ENCODE results near the gene ABCB6. TPM values are rescaled to one million over a fixed set of nuclear protein-coding genes. Genes with fewer than 3 reads are reported as not detected.
"Not testable (repeated sequence)": the region's sequence is repeated elsewhere in the genome, so short reads cannot be mapped to it uniquely, and the experiment has no call there.

The ABCB6 gene
- total and polyA plus RNA-seq, 2 experiments from 2014 or later: 21.8 to 25.3 TPM

DNA sequence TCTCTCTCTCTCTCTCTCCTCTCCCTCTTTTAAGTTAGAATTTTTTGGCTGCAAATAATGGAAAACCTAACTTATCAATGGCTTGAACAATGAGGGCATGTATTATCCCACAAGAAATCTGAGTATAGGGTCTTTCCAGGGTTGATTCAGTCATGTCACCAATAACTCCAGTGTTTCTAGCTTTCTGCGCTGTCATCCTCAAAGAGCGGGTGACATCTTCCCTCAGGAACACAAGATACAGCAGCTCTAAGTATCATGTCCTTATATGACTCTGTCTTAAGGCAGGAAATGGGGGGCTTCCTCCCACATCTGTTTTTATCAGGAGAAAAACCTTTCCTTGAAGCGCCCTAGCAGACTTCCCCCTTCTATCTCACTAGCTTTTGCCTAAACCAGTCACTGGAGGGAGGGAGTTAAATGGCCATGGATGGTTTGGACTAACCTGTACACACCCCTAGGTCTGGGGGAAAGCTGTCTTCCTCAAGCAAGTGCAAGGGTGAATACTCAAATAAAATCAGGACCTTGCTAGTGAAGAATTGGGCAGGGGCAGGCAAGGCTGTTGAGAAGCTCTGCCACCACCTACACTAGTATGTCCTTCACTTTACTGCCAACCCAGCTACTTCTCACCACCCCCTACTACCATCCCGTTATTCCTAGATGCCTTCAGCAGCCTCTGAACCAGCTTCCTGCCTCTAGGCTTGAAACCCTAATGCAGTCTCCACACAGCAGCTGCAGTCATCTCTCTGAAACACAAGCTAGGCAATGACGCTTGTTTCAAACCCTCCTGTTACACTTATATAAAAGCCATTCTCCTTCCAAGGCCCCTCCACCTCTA, 42.5 kb upstream of the ABCB6 start:
- in situ Hi-C loops (cut with MboI): no loop called here
- no peaks in the 10 kb centered on the region for H3K9me3 ChIP-seq (ENCODE audit: low read depth)
- WGBS, 2 experiments (ENCODE audit: low coverage in 1 of 2, low lambda C conversion rate in 2 of 2, missing lambda C conversion rate in 2 of 2): 56 to 59% methylated on average over 5 of the region's 5 CpGs
- no peak overlapping the region for H3K4me2 ChIP-seq (ENCODE audit: unreplicated experiment)
- H3F3A ChIP-seq (ENCODE audit: insufficient read depth): no peaks in the 10 kb centered on the region
- no peaks in the 10 kb centered on the region for H3K4me1 ChIP-seq (ENCODE audit: insufficient read depth)
- no peak for DNase-seq
- H3K27me3 ChIP-seq (replicated peaks; ENCODE audit: insufficient read depth): no peaks in the 10 kb centered on the region
- H3K27ac ChIP-seq: no peak overlapping the region
- H2AFZ ChIP-seq: no peak overlapping the region
- no peaks in the 10 kb centered on the region for H3K79me2 ChIP-seq (ENCODE audit: insufficient read depth)
- no peak overlapping the region for H3K9ac ChIP-seq
- H4K20me1 ChIP-seq (ENCODE audit: insufficient read depth): no peaks in the 10 kb centered on the region
- H3K4me3 ChIP-seq: no peak overlapping the region
- no peaks in the 10 kb centered on the region for H3K36me3 ChIP-seq (ENCODE audit: low read depth)
- TF ChIP-seq EZH2 (IDR thresholded peaks at IDR 0.05; ENCODE audit: insufficient read depth, poor library complexity, severe bottlenecking): no peak
- TF ChIP-seq EZH2phosphoT487 (IDR thresholded peaks at IDR 0.05; ENCODE audit: insufficient read depth, low read depth): no peak
- no peaks in the 10 kb centered on the region for H3K9me2 ChIP-seq (ENCODE audit: insufficient read depth)

DNA sequence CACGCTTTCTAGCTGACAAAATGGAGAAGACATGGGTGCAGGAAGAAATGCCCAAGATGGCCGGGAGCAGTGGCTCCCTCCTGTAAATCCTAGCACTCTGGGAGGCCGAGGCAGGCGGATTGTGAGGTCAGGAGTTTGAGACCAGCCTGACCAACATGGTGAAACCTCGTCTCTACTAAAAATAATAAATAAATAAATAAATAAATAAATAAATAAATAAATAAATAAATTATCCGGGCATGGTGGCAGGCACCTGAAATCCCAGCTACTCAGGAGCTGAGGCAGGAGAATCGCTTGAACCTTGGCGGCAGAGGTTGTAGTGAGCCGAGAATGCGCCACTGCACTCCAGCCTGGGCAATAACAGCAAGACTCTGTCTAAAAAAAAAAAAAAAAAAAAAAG, 40.2 kb upstream of the ABCB6 start:
- H3K9me3 ChIP-seq (ENCODE audit: low read depth); H3K4me1 ChIP-seq (ENCODE audit: insufficient read depth); H3K9ac ChIP-seq; H3K4me2 ChIP-seq (ENCODE audit: unreplicated experiment); H3F3A ChIP-seq (ENCODE audit: insufficient read depth); H4K20me1 ChIP-seq (ENCODE audit: insufficient read depth); DNase-seq; H3K4me3 ChIP-seq; H2AFZ ChIP-seq; H3K36me3 ChIP-seq (ENCODE audit: low read depth); H3K79me2 ChIP-seq (ENCODE audit: insufficient read depth); in situ Hi-C loops (cut with MboI); H3K27ac ChIP-seq; H3K27me3 ChIP-seq (replicated peaks; ENCODE audit: insufficient read depth); H3K9me2 ChIP-seq (ENCODE audit: insufficient read depth): not testable (repeated sequence)
- 67 to 73% methylated on average over 10 of the region's 10 CpGs for WGBS, 2 experiments (ENCODE audit: low coverage in 1 of 2, low lambda C conversion rate in 2 of 2, missing lambda C conversion rate in 2 of 2)

DNA sequence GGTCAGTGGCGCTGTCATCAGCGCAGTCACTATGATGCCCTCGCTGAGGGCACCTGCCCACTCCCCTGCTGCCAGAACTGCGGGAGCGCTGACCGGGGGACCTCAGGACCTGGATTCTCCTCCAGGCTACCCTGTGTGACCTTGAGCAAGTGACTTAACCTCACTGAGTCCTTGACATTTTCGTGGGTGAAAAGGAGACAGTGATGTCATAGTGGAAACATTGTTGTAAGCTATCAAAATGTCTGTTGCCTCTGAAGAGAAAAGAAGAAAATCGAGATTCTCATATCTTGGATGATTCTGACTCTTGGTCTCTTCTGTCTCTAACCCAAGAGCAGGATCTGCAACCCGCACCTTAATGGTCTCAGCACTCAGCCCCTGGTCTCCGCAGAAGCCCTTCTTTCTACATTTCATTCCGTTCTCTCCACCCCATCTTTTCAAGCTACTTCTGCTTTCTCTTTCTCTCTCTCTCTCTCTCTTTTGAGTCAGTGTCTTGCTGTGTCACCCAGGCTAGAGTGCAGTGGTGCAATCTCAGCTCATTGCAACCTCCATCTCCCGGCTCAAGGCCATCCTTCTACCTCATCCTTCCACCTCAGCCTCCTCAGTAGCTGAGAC, 35.9 kb upstream of the ABCB6 start:
- in situ Hi-C loops (cut with MboI): no loop called here
- 14 to 17% methylated on average over 10 to 12 of the region's 12 CpGs for whole genome bisulfite sequencing, 2 experiments (ENCODE audit: low coverage in 1 of 2, low lambda C conversion rate in 2 of 2, missing lambda C conversion rate in 2 of 2)
- H3F3A ChIP-seq (ENCODE audit: insufficient read depth): peaks cover 24% of the 10 kb centered on the region

DNA sequence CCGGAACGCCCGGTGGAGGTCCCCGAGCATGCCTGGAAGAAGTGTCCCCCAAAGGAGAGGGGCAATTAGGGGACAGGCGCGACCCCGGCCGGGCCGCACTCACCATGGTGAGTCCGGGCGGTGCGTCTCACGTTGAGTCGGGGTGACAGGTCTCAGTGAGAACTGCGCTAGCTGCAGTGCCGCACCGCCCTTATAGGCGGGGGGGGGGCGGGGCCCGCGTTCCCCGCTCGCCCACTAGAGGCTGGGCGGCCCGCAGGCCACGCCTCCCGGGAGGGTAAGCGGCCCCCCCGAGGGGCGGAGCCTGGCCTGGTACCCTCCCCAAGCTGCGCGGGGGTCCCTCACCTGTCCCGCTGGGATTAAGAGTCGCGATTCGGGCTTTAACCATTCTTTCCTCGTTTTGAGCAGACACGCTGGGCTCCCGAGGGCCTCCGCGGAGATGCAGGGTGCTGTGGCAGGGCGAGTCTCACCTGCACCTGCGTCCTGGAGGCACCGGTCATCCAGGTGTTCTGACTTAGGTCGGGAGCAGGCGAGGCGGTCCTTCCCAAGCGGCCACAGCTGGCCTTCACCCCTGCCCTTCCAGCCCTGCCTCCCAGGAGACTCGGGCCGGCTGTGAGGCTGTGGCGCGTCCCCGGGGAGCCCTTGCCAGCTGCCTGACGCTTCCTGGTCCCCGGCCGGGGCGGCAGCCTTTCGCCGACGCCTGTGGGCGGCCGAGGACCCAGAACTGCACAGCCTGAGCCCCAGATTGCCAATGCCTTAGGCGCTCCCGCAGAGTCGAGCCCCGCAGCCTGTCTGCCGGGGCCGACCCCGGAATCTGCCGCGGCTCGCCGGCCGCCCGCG, 35.2 kb upstream of the ABCB6 start, which contains the start of gene TUBA4A:
Gene TUBA4A, minus strand, starts transcription at position 166 of the 837 bp plus-strand sequence. Its CDS starts 60 bp downstream, at position 106.
- H2AFZ ChIP-seq: peak within 1 kb of the TSS; percentile 76
- H3K9me2 ChIP-seq (ENCODE audit: insufficient read depth): no peaks in the 10 kb centered on the region
- TF ChIP-seq EZH2phosphoT487 (IDR thresholded peaks at IDR 0.05; ENCODE audit: insufficient read depth, low read depth): no peak
- no peak for TF ChIP-seq EZH2 (IDR thresholded peaks at IDR 0.05; ENCODE audit: insufficient read depth, poor library complexity, severe bottlenecking)
- no peaks in the 10 kb centered on the region for H3K36me3 ChIP-seq (ENCODE audit: low read depth)
- no peaks in the 10 kb centered on the region for H3K9me3 ChIP-seq (ENCODE audit: low read depth)
- H3K9ac ChIP-seq: peak within 1 kb of the TSS; percentile 62
- H3F3A ChIP-seq (ENCODE audit: insufficient read depth): peaks cover 32% of the 10 kb centered on the region
- H3K79me2 ChIP-seq (ENCODE audit: insufficient read depth): no peaks in the 10 kb centered on the region
- in situ Hi-C loops (cut with MboI): no loop called here
- DNase-seq: peak; percentile 83
- no peak within 1 kb of the TSS for H3K27ac ChIP-seq
- 1 to 3% methylated on average over 60 to 68 of the region's 76 CpGs for WGBS, 2 experiments (ENCODE audit: low coverage in 1 of 2, low lambda C conversion rate in 2 of 2, missing lambda C conversion rate in 2 of 2)
- peak within 1 kb of the TSS; percentile 86 for H3K4me2 ChIP-seq (ENCODE audit: unreplicated experiment)
- peak within 1 kb of the TSS; percentile 78 for H3K4me3 ChIP-seq
- H3K4me1 ChIP-seq (ENCODE audit: insufficient read depth): peaks cover 37% of the 10 kb centered on the region
- H4K20me1 ChIP-seq (ENCODE audit: insufficient read depth): no peaks in the 10 kb centered on the region
- no peaks in the 10 kb centered on the region; the same call in 1 of the 2 replicates for H3K27me3 ChIP-seq (replicated peaks; ENCODE audit: insufficient read depth)

More for the DNA sequence above, 35.9 kb upstream of the ABCB6 start:
- peak overlapping the region; percentile 76 for H2AFZ ChIP-seq
- H3K9me2 ChIP-seq (ENCODE audit: insufficient read depth): no peaks in the 10 kb centered on the region
- peaks cover 29% of the 10 kb centered on the region for H3K4me1 ChIP-seq (ENCODE audit: insufficient read depth)
- H3K27ac ChIP-seq: no peak overlapping the region
- no peak for TF ChIP-seq EZH2phosphoT487 (IDR thresholded peaks at IDR 0.05; ENCODE audit: insufficient read depth, low read depth)
- no peak for TF ChIP-seq EZH2 (IDR thresholded peaks at IDR 0.05; ENCODE audit: insufficient read depth, poor library complexity, severe bottlenecking)
- H3K9ac ChIP-seq: peak overlapping the region; percentile 62
- peak overlapping the region; percentile 86 for H3K4me2 ChIP-seq (ENCODE audit: unreplicated experiment)
- no peaks in the 10 kb centered on the region for H3K9me3 ChIP-seq (ENCODE audit: low read depth)
- DNase-seq: peak; percentile 66
- no peaks in the 10 kb centered on the region; the same call in 1 of the 2 replicates for H3K27me3 ChIP-seq (replicated peaks; ENCODE audit: insufficient read depth)
- H3K79me2 ChIP-seq (ENCODE audit: insufficient read depth): no peaks in the 10 kb centered on the region
- no peaks in the 10 kb centered on the region for H4K20me1 ChIP-seq (ENCODE audit: insufficient read depth)
- H3K4me3 ChIP-seq: peak overlapping the region; percentile 78
- H3K36me3 ChIP-seq (ENCODE audit: low read depth): no peaks in the 10 kb centered on the region

Data from GM23248 (cell line).